Measurements from ENCODE around the gene CTBP2. TPM values are rescaled to one million over a fixed set of nuclear protein-coding genes. Genes with fewer than 3 reads are reported as not detected.

Gene CTBP2
- total RNA-seq, 1 experiment from 2014 or later = 78.7 TPM

GRCh38 chr10:124955868-124956267 lies 204.5 kb downstream of the CTBP2 start:
- no peak for DNase-seq
- H3K4me3 Mint-ChIP-seq (ENCODE audit: low read depth, unreplicated experiment) = no peak overlapping the region
- no peak overlapping the region for H3K27ac Mint-ChIP-seq (ENCODE audit: unreplicated experiment)
- no peaks in the 10 kb centered on the region for H3K4me1 Mint-ChIP-seq (ENCODE audit: low read depth, unreplicated experiment)
- no TSS peak for BruUV-seq (replicated peaks)
- no peaks in the 10 kb centered on the region for H3K36me3 Mint-ChIP-seq (ENCODE audit: insufficient read depth, unreplicated experiment)
- intact Hi-C loops (cut with micrococcal nuclease; ENCODE audit: unreplicated experiment) = no loop called here
- H3K9me3 Mint-ChIP-seq (ENCODE audit: low read depth, unreplicated experiment) = no peaks in the 10 kb centered on the region
- no peaks in the 10 kb centered on the region for H3K27me3 Mint-ChIP-seq (ENCODE audit: unreplicated experiment)
- CTCF ChIA-PET = no interaction called here
- TF ChIP-seq CTCF (IDR thresholded peaks at IDR 0.05; ENCODE audit: unreplicated experiment) = no peak

DNA sequence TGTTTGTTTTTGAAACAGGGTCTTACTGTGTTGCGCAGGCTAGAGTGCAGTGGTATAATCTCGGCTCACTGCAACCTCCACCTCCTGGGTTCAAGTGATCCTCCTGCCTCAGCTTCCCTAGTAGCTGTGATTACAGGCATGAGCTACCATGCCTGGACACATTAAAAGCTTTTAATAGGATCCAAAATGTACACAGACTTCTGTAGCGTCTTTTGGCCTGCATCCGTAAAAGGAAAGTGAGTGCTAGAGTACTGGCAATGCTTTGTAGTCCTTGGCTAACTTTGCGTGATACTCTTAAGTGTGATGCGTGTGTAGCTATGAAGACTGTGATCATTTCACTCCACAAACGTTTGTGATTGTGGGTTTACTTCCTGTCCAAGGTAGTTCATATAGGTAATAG lies 205.1 kb downstream of the CTBP2 start:
- no peaks in the 10 kb centered on the region for H3K9me3 Mint-ChIP-seq (ENCODE audit: low read depth, unreplicated experiment)
- H3K27me3 Mint-ChIP-seq (ENCODE audit: unreplicated experiment) = no peaks in the 10 kb centered on the region
- CTCF ChIA-PET = no interaction called here
- BruUV-seq (replicated peaks) = no TSS peak
- no peak overlapping the region for H3K27ac Mint-ChIP-seq (ENCODE audit: unreplicated experiment)
- H3K36me3 Mint-ChIP-seq (ENCODE audit: insufficient read depth, unreplicated experiment) = no peaks in the 10 kb centered on the region
- intact Hi-C loops (cut with micrococcal nuclease; ENCODE audit: unreplicated experiment) = no loop called here
- DNase-seq = no peak
- H3K4me1 Mint-ChIP-seq (ENCODE audit: low read depth, unreplicated experiment) = no peaks in the 10 kb centered on the region
- no peak overlapping the region for H3K4me3 Mint-ChIP-seq (ENCODE audit: low read depth, unreplicated experiment)
- no peak for TF ChIP-seq CTCF (IDR thresholded peaks at IDR 0.05; ENCODE audit: unreplicated experiment)

GRCh38 chr10:124953421-124953820 lies 206.9 kb downstream of the CTBP2 start:
- TF ChIP-seq CTCF (IDR thresholded peaks at IDR 0.05; ENCODE audit: unreplicated experiment) = no peak

GRCh38 chr10:124952123-124952522 lies 208.2 kb downstream of the CTBP2 start:
- no peak for TF ChIP-seq CTCF (IDR thresholded peaks at IDR 0.05; ENCODE audit: unreplicated experiment)
- Mint-ChIP-seq H3K4me3 (ENCODE audit: low read depth, unreplicated experiment) (no peak overlapping the region), H3K27me3 (ENCODE audit: unreplicated experiment) (no peaks in the 10 kb centered on the region), H3K9me3 (ENCODE audit: low read depth, unreplicated experiment) (no peaks in the 10 kb centered on the region), H3K27ac (ENCODE audit: unreplicated experiment) (no peak overlapping the region), H3K4me1 (ENCODE audit: low read depth, unreplicated experiment) (peaks cover 9% of the 10 kb centered on the region), H3K36me3 (ENCODE audit: insufficient read depth, unreplicated experiment) (no peaks in the 10 kb centered on the region)
- DNase-seq = no peak
- BruUV-seq (replicated peaks) = no TSS peak
- CTCF ChIA-PET = no interaction called here
- intact Hi-C loops (cut with micrococcal nuclease; ENCODE audit: unreplicated experiment) = no loop called here

More at GRCh38 chr10:124953421-124953820, 206.9 kb downstream of the CTBP2 start:
- BruUV-seq (replicated peaks) = no TSS peak
- Mint-ChIP-seq H3K4me1 (ENCODE audit: low read depth, unreplicated experiment) (no peaks in the 10 kb centered on the region), H3K36me3 (ENCODE audit: insufficient read depth, unreplicated experiment) (no peaks in the 10 kb centered on the region), H3K9me3 (ENCODE audit: low read depth, unreplicated experiment) (no peaks in the 10 kb centered on the region), H3K27ac (ENCODE audit: unreplicated experiment) (no peak overlapping the region), H3K4me3 (ENCODE audit: low read depth, unreplicated experiment) (no peak overlapping the region), H3K27me3 (ENCODE audit: unreplicated experiment) (no peaks in the 10 kb centered on the region)
- CTCF ChIA-PET = interaction anchor here (0.7 kb wide), 1 partner anchor 12 kb away, joined by 8 read pairs; no protein-coding TSS in a partner anchor
- intact Hi-C loops (cut with micrococcal nuclease; ENCODE audit: unreplicated experiment) = no loop called here
- DNase-seq = no peak

Data from Calu3 (cell line).